CD4-positive, alpha-beta T cell treated with Interleukin-21 for 1 hour (primary cell): ENCODE results near the gene SMIM10L1.

Source experiments
- DNase-seq: peaks from one replicate; pipeline ENCODE4 v3.0.0-alpha.2; 2020

SMIM10L1 gene

GRCh38 chr12:11171145-11171968 is at the start of gene SMIM10L1:
SMIM10L1 (plus strand) TSS chr12:11171194; CDS start chr12:11171357, 163 bp downstream.
- DNase-seq, result peak; percentile 90

- DNase-seq, result no peak
These were observed 40.6 kb upstream of the SMIM10L1 start for GRCh38 chr12:11130382-11130781.

DNA sequence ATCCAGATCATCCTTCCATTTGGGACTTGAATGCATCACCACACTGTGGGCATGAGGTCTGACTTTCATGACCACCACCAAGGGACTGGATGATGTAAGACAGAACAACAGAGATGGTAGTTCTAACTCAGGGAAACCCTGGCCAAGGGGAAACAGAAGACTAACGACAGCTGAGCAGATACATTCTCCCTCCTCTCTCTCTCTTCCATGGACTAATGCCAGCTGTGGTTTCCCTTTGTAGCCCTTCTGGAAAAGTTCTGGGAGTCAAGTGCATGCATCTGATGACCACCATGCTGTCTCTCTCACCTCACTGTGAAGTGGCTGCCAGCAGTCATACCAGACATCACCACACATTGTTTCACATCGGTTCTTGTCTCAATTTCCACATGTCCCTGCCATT is 40.0 kb upstream of the SMIM10L1 start:
- no peak for DNase-seq

DNA sequence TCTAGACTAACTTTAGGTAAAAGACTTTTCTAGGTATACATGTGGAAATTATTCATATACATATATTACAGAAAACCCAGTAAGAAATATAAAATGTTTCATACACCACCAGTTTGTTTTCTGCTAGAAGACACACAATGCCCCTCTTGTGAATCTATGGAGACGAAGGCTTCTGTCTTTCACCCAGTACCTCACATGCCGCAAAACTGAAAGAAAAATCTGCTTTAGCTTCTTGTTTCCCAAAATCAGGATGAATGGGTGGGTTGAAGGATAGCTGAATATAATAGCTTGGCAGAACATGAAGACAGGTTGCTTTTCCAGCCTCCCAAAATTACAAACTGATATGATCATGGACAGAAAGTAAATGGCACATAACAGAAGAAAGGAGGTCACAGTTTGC is 37.8 kb upstream of the SMIM10L1 start:
- no peak for DNase-seq

- DNase-seq, result no peak
These were observed 37.2 kb upstream of the SMIM10L1 start for GRCh38 chr12:11133816-11134215.

DNA sequence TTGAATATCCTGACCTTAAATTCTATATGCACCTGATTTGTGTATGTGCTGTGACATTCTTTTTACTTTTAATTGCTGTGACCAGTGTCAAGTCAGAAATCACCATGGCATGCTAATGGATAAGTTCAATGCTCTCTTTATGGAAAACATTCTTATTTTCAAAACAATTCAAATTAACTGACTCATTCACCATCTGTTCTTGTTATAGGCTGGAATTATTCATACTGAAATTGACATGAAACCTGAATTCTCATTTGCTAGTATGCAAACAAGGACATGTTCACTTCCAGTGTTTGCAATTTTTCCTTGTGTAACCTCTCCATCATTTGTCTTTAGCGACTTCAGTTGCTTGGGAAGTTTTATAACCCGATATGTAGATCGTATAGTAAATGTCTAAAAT is 36.7 kb upstream of the SMIM10L1 start, which contains the start of gene TAS2R30:
TAS2R30 (minus strand) TSS at position 340 of the 400 bp plus-strand sequence. CDS start 400 bp downstream, outside the sequence.
- no peak for DNase-seq

DNA sequence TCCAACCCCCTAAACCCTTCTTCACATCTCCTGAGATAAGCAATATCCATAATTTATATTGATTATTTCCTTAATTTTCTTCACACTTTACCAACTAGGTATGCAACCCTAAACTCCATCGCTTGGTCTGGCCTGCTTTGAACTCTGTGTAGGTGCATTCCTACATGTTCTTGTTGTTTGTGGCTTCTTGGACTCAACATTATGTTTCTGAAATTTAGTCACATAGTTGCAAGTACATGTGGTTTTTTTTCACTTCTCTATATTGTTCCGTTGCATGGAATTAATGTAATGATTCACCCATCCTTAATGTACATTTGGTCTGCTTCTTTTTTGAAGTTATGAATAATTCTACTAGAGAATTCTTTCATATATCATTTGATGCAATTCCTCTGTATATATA is 34.9 kb upstream of the SMIM10L1 start:
- DNase-seq, result no peak

- no peak for DNase-seq
These were observed 27.6 kb upstream of the SMIM10L1 start for GRCh38 chr12:11143352-11143751.

GRCh38 chr12:11144297-11144696 is 26.7 kb upstream of the SMIM10L1 start:
- no peak for DNase-seq

- DNase-seq, result no peak
These were observed 23.6 kb upstream of the SMIM10L1 start for GRCh38 chr12:11147420-11147819.

DNA sequence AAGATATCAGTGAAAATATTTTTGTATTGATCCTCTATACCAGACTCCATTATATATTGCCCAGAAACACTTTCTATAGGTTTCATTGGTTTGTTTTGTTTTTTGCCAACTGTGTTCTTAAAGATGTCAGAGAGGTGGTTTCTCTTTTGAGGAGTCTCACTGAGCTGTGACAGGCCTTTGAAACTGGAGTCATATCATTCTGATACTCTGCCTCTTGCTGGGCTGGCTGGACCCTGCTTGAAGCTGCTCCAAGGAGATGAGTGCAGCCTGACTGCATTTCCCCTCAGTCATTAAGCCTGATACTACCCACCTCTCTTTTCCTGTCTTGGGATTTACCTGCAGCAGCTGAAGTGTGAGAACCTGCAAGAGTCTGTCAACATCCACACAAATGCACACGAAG is 20.2 kb upstream of the SMIM10L1 start:
- DNase-seq, result no peak

GRCh38 chr12:11152725-11153124 is 18.3 kb upstream of the SMIM10L1 start:
- no peak for DNase-seq

- no peak for DNase-seq
These were observed 16.5 kb upstream of the SMIM10L1 start for GRCh38 chr12:11154400-11154925.

DNA sequence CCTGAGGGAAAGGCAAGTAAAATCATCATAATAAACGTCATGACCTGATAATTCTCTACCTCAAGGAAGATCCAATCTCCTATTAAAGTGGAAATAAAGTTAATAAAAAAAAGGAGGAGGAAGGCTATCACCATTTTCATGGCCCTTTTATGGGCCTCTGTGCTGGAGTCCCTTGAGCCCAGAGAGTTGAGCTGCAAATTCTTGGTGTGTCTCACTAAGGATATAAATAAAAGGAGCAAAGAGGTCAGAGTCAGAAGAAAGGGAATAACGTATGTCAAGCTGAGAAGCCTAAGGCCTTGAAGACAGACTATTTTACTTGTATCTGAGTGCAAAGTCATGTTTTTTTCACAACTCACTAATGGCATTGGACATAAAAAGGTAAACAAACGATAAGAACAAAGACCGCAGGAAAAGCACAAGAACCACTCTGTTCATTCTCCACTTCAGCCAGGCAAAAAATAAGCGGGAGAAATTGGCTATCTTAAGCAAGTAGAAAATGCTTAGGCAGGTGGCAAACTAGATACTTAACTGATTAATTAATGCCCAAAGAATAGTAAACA is 12.0 kb upstream of the SMIM10L1 start:
- no peak for DNase-seq

- peak; percentile 11 for DNase-seq
These were observed 8.5 kb upstream of the SMIM10L1 start for GRCh38 chr12:11162502-11162901.

DNA sequence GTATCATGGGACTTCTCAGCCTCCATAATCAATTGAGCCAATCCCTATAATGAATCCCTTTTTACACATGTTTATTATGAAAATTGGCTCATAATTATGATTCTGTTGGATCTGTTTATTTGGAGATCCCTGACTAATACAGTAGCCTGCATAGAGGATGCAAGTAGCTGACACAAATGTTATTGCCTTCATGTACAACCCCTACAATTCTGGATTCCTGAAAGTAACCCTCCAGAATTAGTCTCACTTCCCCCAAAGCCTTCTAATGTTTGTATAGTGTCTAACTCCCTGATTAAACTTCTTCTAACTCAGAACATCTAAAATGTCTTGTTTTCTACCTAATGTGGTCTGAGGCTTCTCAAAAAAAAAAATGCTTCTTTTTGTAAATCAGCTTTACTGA is 6.6 kb upstream of the SMIM10L1 start:
- DNase-seq, result no peak

- DNase-seq, result no peak
These were observed 4.7 kb upstream of the SMIM10L1 start for GRCh38 chr12:11166300-11166699.

- DNase-seq, result no peak
These were observed 217 bp upstream of the SMIM10L1 start for GRCh38 chr12:11170810-11171144.

DNA sequence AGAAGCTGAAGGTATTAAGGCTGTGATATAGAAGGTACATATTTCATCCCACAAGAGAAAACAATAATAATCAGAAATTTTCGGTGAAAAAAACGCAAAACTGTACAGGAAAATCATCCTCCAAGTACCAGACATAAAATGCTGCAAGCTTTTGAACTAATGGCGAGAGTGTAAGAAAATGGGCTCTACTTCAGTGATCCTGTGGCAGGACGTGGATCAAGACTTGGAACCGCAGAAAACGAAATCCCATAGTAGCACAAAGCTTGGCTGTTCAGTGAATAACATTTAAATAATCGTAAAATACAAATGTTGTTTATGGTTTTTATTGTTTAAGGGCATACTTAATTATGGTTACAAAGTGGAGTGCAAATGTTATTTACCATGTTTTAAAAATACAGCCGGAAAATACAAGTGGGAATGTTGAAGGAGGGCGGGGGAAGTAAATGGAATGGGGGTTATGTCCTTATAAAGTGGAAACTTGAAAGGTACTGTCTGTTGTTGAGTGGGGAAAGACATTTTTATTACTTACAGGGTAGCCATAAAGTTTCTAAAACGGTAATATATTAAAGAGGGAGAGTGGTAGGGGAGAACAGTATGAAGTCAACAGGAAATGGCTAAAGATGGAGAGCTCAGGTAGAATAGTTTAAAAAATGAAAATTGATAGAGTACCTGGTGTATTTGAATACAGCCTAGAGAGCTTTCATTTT is 1.1 kb downstream of the SMIM10L1 start:
- no peak for DNase-seq

- DNase-seq, result no peak
These were observed 3.0 kb downstream of the SMIM10L1 start for GRCh38 chr12:11174022-11174421.

DNA sequence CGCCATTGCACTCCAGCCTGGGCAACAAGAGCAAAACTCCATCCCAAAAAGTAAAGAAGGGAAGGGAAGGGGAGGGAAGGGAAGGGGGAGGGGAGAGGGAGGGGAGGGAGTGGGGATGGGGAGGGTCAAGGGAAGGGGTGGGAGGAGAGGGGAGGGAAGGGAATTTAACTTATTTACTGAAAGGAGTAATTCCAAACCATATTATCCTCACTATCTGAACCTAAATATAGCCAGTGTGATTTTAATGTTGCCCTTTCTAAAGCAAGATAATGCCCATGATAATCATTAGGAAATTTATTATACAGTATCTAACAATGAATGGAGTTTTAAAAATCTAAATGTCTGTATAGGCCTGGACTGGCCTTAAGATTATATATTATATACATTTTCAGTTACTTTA is 7.3 kb downstream of the SMIM10L1 start:
- DNase-seq, result no peak

GRCh38 chr12:11182529-11182928 is 11.5 kb downstream of the SMIM10L1 start:
- DNase-seq, result no peak

- no peak for DNase-seq
These were observed 12.0 kb downstream of the SMIM10L1 start for GRCh38 chr12:11183011-11183410.

DNA sequence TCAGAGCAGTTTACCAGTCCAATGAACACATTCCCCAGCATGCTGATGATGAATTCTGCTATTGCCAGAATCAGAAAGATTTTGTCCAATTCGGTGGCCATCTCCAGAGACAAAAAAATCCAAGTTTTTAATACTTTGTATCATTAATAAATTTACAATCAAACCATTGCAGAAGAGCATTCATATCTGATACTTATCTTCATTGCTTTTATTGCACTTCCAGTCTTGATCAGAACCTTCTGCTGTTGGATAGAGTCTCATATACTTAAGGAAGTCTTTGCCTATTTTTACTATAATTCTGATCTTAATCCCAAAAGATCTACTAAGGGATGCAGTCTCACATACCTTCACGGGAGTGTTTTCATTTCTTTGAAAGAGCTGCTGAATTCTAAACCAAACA is 15.8 kb downstream of the SMIM10L1 start, which contains the start of gene TAS2R42:
TAS2R42 (minus strand) TSS at position 101 of the 400 bp plus-strand sequence; CDS start at position 101, 0 bp downstream.
- no peak for DNase-seq
